Gastroesophageal sphincter (tissue), 3 donors: ENCODE measurements around the gene VIPR2.

Experiments used
- CTCF ChIP-seq, 4 experiments: fragments of 200-600 bp in 2 of 4; fragments of 450-650 bp in 2 of 4; sonication (generic) in 1 of 4; IDR thresholded peaks; one replicate each; pipeline ENCODE4 v1.5.1; 2017 to 2019; ENCODE audit warnings: antibody characterized with exemption in 4 of 4, mild to moderate bottlenecking in 2 of 4, moderate library complexity in 2 of 4
- POLR2A ChIP-seq, 2 donors: fragments of 450-650 bp; IDR thresholded peaks; one replicate each; pipeline ENCODE4 v1.6.1; 2017; ENCODE audit warnings: antibody characterized with exemption in 2 of 2, mild to moderate bottlenecking in 2 of 2, moderate library complexity in 1 of 2
- POLR2AphosphoS5 ChIP-seq: sonication (generic); formaldehyde crosslinking; IDR thresholded peaks from one replicate; pipeline ENCODE4 v1.6.1; 2017; ENCODE audit warnings: antibody characterized with exemption

DNA sequence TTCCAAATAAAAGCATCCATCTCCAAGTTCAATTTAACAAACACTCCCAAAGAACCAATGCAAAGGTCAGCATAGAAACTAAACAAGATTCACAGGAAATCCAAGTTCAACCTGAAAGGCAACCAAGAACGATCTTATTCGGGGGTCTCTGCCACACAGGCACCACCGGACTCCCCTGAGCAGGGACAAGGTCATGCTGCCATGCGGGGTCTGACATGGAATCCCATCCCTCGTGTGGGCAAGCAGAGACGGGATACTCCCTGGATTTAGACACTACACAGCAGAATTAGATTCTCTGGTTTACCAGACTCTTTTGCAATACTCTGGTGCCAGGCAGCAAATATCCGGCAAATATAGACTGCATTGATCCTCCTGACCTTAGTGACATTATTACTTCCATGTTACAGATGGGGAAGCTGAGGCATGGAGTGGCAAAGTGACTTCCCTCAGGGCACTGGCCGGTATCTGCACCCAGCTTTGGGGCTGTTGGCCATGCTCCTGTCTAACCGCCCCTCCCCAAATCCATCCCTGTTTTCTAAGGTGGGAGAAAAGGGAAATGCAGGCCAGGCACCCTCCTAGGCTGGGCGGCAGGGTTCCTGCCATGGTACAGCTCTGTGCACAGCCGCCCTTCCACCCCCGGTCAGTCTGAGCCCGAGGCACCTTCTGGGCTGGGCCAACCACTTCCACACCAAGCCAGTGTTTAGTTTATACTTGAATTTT lies 111.8 kb downstream of the VIPR2 start:
- TF ChIP-seq CTCF (IDR thresholded peaks at IDR 0.05): no peak
- TF ChIP-seq POLR2AphosphoS5: no peak
- no peak for TF ChIP-seq POLR2A (IDR thresholded peaks at IDR 0.05)
